ENCODE data around the gene BRD1. TPM values are rescaled to one million over a fixed set of nuclear protein-coding genes. Genes with fewer than 3 reads are reported as not detected.

The BRD1 gene
- total and polyA plus RNA-seq, 9 of the 15 experiments (the other 6 are each of a cell fraction or from before 2014, with no cell fraction given) = 0.42 to 17.6 (median 5.5) TPM

- Histone ChIP-seq H3K4me2 (ENCODE audit: insufficient read depth, low read length) (0 out of 2 replicates have a peak overlapping the region, but pooled peaks have one; percentile 32), H2AFZ (ENCODE audit: low read depth, low read length) (no peak overlapping the region), H3K9me1 (ENCODE audit: control insufficient read depth, insufficient read depth, low read length) (no peaks in the 10 kb centered on the region), H3K4me1 (replicated peaks in 1 of 2; ENCODE audit: control insufficient read depth in 2 of 2, insufficient read depth in 2 of 2, low read length in 2 of 2) (peaks cover 6 to 13% of the 10 kb centered on the region in 2 experiments; a peak in 4 of 5 replicates), H3K9me3 (replicated peaks; ENCODE audit: control insufficient read depth, insufficient read depth, low read depth, low read length) (peaks cover 6% of the 10 kb centered on the region), H3K36me3 (ENCODE audit: control insufficient read depth, insufficient read depth, low read length) (peaks cover 8% of the 10 kb centered on the region; the same call in 1 of the 3 replicates), H3K27me3 (ENCODE audit: control insufficient read depth in 2 of 2, insufficient read depth in 2 of 2, low read length in 2 of 2) (no peaks in the 10 kb centered on the region), H3K4me3 (no peak overlapping the region), H3K79me2 (ENCODE audit: control insufficient read depth, insufficient read depth, low read length) (peaks cover 67% of the 10 kb centered on the region), H3K9ac (ENCODE audit: insufficient read depth in 1 of 2, low read depth in 2 of 2, low read length in 2 of 2) (no peak overlapping the region; a peak in 1 of 4 replicates), H3K27ac (ENCODE audit: extremely low read depth, low read depth, low read length) (peak overlapping the region; percentile 38; the same call in 2 of the 3 replicates), H4K20me1 (replicated peaks; ENCODE audit: control insufficient read depth, insufficient read depth, low read length) (peaks cover 9% of the 10 kb centered on the region; the same call in 1 of the 2 replicates)
- TF ChIP-seq, protein P1, sequence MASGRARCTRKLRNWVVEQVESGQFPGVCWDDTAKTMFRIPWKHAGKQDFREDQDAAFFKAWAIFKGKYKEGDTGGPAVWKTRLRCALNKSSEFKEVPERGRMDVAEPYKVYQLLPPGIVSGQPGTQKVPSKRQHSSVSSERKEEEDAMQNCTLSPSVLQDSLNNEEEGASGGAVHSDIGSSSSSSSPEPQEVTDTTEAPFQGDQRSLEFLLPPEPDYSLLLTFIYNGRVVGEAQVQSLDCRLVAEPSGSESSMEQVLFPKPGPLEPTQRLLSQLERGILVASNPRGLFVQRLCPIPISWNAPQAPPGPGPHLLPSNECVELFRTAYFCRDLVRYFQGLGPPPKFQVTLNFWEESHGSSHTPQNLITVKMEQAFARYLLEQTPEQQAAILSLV (tag; IDR thresholded peaks at IDR 0.05) = no peak
- TF ChIP-seq L3MBTL2 (IDR thresholded peaks at IDR 0.05) (no peak), ZBTB2 (IDR thresholded peaks at IDR 0.05) (no peak), ZNF12 (CRISPR knock-in tag; IDR thresholded peaks at IDR 0.05) (no peak)
- ATAC-seq = peak; percentile 51; the same call in 2 of the 3 replicates
- no peak for DNase-seq (ENCODE audit: extremely low read depth in 1 of 4, low spot score in 3 of 4)
- 51% methylated on average over 12 of the region's 16 CpGs for WGBS (ENCODE audit: insufficient coverage, low coverage, missing lambda C conversion rate)
- CTCF ChIA-PET (ENCODE audit: low intra/inter-chr PET ratio) = no interaction called here
- BruUV-seq (replicated peaks) = no TSS peak
- POLR2A ChIA-PET = interaction anchor here (0.8 kb wide), 2 partner anchors 12 to 22 kb away, joined by 3 read pairs; no protein-coding TSS in a partner anchor
- intact Hi-C loops (cut with micrococcal nuclease) (no loop called here), in situ Hi-C loops (cut with MboI) (no loop called here)
- no peak for FAIRE-seq
These were observed 45.7 kb upstream of the BRD1 start for GRCh38 chr22:49873228-49873940.

Measured in K562 (cell line).